IMR-90 (cell line): Measurements from ENCODE around the gene GUF1.

ENCODE experiments used
- POLR2A ChIP-seq: IDR thresholded peaks from 2 replicates; pipeline ENCODE4 v1.6.1; 2012; ENCODE audit warnings: mild to moderate bottlenecking, low read depth, low read length
- TF ChIP-seq, protein P1 (sequence below): conservative IDR thresholded peaks from 2 replicates; pipeline ENCODE4 v1.5.1; 2012; ENCODE audit warnings: mild to moderate bottlenecking, low read depth, low read length, improper control_type of control experiment

DNA sequence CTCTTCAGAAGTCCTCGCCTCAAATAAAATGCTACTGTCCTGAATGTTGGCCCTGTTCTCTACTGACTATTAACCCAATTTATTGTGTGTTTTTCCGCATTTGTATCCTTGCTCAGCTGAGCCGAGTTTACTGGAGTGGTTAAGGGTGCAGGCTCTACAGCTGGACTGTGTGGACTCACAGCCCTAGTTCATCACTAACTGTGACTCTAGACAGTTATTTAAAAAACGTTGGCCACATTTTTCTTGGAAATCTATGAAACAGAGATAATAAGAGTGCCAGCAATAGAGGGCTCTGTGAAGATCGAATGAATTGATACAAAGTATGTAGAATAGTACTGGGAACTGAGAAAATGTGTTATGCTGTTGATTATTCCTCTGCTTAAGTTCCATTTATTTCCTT, 2.9 kb upstream of the GUF1 start:
- TF ChIP-seq, protein P1, sequence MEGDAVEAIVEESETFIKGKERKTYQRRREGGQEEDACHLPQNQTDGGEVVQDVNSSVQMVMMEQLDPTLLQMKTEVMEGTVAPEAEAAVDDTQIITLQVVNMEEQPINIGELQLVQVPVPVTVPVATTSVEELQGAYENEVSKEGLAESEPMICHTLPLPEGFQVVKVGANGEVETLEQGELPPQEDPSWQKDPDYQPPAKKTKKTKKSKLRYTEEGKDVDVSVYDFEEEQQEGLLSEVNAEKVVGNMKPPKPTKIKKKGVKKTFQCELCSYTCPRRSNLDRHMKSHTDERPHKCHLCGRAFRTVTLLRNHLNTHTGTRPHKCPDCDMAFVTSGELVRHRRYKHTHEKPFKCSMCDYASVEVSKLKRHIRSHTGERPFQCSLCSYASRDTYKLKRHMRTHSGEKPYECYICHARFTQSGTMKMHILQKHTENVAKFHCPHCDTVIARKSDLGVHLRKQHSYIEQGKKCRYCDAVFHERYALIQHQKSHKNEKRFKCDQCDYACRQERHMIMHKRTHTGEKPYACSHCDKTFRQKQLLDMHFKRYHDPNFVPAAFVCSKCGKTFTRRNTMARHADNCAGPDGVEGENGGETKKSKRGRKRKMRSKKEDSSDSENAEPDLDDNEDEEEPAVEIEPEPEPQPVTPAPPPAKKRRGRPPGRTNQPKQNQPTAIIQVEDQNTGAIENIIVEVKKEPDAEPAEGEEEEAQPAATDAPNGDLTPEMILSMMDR: no peak
- TF ChIP-seq POLR2A: no peak
